Head of caudate nucleus (tissue), 42 donors: ENCODE data around the gene TEAD1.

ENCODE experiments used
- DNase-seq, 42 donors: peaks; one replicate each; pipeline versions ENCODE4 v3.0.0 to v3.0.0-alpha.2; 2020 to 2021; ENCODE audit warnings: mixed read lengths in 7 of 42
- intact Hi-C: fragments of 100-400 bp; cut with DNase I; formaldehyde crosslinking; loops from one replicate; pipeline ENCODE4 v1.15.0; 2022

Gene TEAD1

DNA sequence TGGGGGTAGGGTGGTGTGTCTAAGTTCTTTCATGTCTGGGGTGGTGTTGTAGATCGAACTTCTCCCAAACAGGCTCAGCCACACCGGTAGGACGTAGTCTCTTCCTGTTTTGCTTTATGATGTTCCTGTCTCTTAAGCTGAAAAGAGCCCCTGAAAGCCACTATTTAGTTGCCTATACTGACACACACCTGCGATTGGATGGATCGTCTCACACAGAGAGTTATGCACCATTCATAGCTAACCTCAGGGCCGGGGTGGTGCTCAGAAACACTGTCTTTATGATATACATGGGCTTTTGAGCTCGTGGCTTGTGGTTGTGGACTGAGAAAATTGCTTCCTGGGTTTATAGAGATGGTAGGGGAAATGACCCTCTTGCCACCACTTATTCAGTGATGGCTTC is 137.6 kb downstream of the TEAD1 start:
- intact Hi-C loops: loop anchor here (10.0 kb wide), 1 partner anchor 127 kb away; no protein-coding TSS in a partner anchor
- DNase-seq: no peak

GRCh38 chr11:12812849-12813248 is 138.6 kb downstream of the TEAD1 start:
- intact Hi-C loops: loop anchor here (10.0 kb wide), 1 partner anchor 128 kb away; no protein-coding TSS in a partner anchor

GRCh38 chr11:12813371-12814225 is 139.4 kb downstream of the TEAD1 start:
- no peak for DNase-seq
- intact Hi-C loops: loop anchor here (10.0 kb wide), 1 partner anchor 129 kb away; no protein-coding TSS in a partner anchor

More at GRCh38 chr11:12812849-12813248, 138.6 kb downstream of the TEAD1 start:
- DNase-seq: no peak

DNA sequence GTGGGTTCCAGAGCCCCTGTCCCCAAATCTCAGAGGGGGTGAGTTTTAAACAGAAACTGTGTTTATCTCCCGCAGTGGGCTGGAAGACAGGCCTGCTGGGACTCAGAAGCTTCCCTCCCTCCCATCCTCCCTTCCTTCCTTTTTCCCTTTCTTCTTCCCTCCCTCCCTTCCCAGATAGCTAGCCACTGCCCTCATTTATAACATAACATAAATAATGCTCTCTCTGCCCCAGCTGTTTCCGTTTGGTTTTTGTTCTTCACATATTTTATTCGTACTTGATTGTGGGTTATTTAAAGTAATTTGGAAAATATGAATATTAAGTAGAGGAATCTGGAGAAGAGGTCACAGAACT is 140.9 kb downstream of the TEAD1 start:
- DNase-seq: no peak
- intact Hi-C loops: loop anchor here (10.0 kb wide), 1 partner anchor 130 kb away; no protein-coding TSS in a partner anchor

DNA sequence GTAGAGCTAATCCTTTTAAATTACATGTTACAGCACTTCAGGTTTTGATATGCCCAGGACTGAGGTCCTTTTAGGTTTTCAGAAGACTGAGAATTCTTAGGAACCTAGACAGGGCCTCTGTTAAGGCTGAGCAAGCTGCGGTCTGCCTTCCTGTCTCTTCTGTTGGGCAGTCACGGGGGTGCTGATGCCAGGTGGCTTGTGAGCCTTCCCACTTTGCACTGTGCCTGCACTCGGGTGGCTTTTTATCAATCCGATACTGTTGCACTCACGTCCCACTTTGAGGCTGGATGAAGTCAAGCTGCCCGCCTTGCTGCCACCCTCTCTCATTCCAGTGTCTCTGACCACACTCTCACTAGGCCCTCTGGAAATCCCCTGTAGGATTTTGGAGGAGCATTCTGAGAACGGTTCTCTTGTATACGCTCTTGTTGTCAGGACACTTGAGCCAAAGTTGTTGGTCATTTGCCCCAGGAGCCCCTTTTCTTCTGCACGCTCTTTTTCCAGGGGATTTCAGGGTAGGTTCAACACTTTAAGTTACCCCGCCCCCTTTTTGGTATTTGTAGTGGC is 141.8 kb downstream of the TEAD1 start:
- DNase-seq: no peak
- intact Hi-C loops: loop anchor here (10.0 kb wide), 1 partner anchor 131 kb away; no protein-coding TSS in a partner anchor

DNA sequence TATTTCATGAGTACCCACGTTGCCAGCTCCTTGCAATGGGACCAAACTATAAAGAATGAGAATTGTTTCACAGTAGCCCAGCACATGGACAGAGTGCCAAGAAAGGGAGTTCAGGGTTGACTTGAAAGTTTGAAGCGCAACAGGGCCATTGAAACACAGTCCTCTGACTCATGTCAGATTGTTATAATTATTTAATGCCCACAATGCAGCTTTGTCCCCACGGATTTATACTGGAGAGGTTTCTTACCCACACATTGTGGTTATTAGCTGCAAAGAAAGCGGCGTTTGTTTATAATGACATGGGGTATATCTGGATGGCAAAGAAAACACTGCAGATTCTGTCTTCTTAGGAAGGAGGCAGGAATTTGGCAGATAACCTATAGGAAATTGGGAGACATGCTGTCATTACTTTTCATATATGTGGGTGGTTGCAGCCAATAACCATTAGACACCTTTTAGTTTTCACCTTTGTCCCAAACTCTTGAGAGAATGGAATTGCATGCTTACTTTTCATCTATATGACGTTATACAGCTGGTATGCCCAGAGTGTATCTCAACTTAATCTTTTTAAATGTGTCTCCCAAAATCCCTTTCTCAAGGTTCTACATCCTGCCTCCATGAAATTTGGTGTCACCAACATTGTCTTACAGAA is 143.6 kb downstream of the TEAD1 start:
- intact Hi-C loops: loop anchor here (10.0 kb wide), 1 partner anchor 133 kb away; no protein-coding TSS in a partner anchor
- no peak for DNase-seq

DNA sequence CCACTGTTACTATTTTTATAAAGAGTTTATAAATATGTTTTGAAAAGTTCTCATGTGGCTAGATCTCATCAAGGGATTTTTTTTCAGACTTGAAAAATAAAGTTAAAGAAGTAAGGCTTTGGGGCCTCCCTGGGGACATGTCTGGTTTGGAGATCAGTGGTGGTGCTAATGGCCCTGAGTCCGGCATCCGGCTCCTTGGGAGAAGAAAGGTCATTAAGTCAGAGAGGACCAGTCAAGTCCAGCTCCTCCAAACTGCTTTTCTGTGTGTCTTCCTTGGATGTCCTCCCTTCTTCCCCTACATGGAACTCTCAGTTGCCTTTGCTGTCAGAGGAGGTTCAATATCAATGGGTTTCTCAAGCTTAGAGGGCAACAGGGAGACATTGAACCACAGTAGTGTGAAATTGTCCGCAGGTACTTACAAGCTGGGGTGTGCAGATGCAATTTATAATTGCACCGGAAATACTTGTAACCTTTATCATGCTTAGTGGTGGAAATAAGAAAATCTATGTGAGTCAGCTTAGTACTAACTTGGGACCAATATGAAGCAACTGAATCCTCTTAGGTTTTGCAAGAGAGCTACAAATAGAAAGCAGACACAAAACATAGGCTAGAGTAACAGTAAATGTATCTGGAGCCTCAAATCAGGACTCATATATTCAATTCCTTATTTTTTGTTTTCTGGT is 144.3 kb downstream of the TEAD1 start:
- intact Hi-C loops: loop anchor here (10.0 kb wide), 1 partner anchor 134 kb away; no protein-coding TSS in a partner anchor
- DNase-seq: no peak

GRCh38 chr11:12822392-12823022 is 148.3 kb downstream of the TEAD1 start:
- intact Hi-C loops: no loop called here
- DNase-seq: no peak

GRCh38 chr11:12824281-12825041 is 150.2 kb downstream of the TEAD1 start:
- intact Hi-C loops: no loop called here
- peak in 2 of 42 donors; percentile 19 to 44 for DNase-seq

DNA sequence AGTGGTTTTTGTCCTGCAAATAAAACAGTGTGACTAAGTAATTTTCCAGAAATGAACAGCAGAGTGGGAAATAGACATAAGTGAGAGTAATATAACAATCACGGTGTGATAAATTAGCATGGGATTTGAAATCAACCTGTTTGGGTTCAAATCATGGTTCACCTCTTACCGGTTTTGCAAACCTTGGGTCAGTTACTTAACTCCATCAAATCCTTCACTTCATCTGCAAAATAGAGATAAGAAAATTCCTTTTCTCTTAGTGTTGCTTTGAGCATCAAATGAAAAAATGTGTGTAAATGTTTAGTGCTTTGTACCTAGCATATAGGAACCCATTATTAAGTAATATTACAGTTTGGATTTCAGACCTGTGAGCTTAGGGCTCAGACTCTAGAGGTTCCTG is 152.2 kb downstream of the TEAD1 start:
- intact Hi-C loops: no loop called here
- DNase-seq: no peak

GRCh38 chr11:12827369-12827768 is 153.1 kb downstream of the TEAD1 start:
- DNase-seq: no peak
- intact Hi-C loops: no loop called here

DNA sequence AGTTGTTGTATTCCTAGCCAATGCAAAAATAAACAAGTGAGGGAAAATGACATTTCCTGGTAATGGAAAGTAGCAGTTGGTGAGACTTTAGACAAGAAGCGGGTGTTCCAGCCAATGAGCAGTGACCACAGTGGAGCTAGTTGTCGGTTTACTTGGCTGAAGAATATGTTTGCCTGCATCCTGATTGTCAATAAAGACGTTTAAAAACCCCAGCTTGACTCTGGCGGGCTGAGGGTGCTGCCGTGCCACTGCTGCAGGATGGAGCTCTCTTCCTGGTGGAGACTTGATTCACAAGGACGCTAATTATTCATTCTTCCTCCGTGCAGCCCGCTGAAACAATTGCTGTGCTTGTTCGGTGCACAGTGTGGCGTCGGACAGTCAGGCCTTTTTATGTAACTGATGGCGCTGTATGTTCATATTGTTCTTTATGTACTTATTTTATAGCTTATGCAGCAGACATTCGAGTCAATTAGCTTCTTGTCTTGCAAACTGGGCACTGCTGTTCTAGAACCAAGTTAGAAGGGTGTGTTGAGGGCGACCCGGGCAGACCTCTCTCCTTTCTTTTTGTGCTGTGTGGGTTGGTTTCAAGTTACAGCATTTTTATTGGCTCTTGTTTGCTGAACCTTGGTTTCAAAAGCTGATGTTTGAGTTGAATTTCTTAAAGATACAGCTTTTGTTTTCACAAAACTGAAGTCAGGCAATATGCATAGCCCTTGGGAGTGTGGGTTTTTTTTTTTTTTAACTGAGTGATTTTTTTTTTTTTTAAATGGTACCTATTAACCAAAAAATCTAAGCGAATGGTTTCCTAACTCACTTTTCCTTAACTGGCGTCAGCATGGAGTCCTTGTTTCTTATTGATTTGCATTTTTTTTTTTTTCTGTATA is 153.9 kb downstream of the TEAD1 start:
- intact Hi-C loops: no loop called here

GRCh38 chr11:12829131-12829530 is 154.9 kb downstream of the TEAD1 start:
- DNase-seq: no peak
- intact Hi-C loops: no loop called here

More for the DNA sequence above, 153.9 kb downstream of the TEAD1 start:
- DNase-seq: peak in 41 of 42 donors; percentile 9 to 84 (median 59)

GRCh38 chr11:12829540-12830314 is 155.5 kb downstream of the TEAD1 start:
- intact Hi-C loops: no loop called here
- no peak for DNase-seq

- intact Hi-C loops: no loop called here
Measured at GRCh38 chr11:12831471-12832202, 157.4 kb downstream of the TEAD1 start.

More at GRCh38 chr11:12831471-12832202, 157.4 kb downstream of the TEAD1 start:
- no peak for DNase-seq
